Psoas muscle (tissue), 8 donors: ENCODE data around the gene PRAC1. TPM values are rescaled to one million over a fixed set of nuclear protein-coding genes. Genes with fewer than 3 reads are reported as not detected.

Source experiments
- ATAC-seq, 4 donors: fragments of 200-7000 bp; cut with Tn5 transposase; one replicate each; pipeline ENCODE4 v1.9.1; 2020; ENCODE audit warnings: moderate library complexity in 3 of 4, mild to moderate bottlenecking in 2 of 4
- DNase-seq, 2 donors: peaks; one replicate each; pipeline ENCODE4 v3.0.0-alpha.2; 2020
- H3K27ac ChIP-seq: fragments of 200-600 bp; one replicate; pipeline ENCODE4 v1.8.0; 2022
- H3K27me3 ChIP-seq, 3 donors: fragments of 200-600 bp in 1 of 3; one replicate each; pipeline versions ENCODE4 v1.6.1 to v1.8.0; 2013 to 2022; ENCODE audit warnings: low read length in 2 of 3, mild to moderate bottlenecking in 2 of 3, moderate library complexity in 1 of 3; ENCODE audit not compliant: insufficient read depth in 3 of 3
- H3K36me3 ChIP-seq, 2 donors: fragments of 200-600 bp in 1 of 2; one replicate each; pipeline versions ENCODE4 v1.6.1 to v1.8.0; 2013 to 2022; ENCODE audit warnings: low read depth in 1 of 2, mild to moderate bottlenecking in 1 of 2, moderate library complexity in 1 of 2; ENCODE audit not compliant: insufficient read depth in 1 of 2
- H3K4me1 ChIP-seq: fragments of 200-600 bp; one replicate; pipeline ENCODE4 v1.8.0; 2022
- H3K4me3 ChIP-seq: fragments of 200-600 bp; one replicate; pipeline ENCODE4 v1.8.0; 2022; ENCODE audit warnings: mild to moderate bottlenecking
- H3K9me3 ChIP-seq: fragments of 200-600 bp; one replicate; pipeline ENCODE4 v1.8.0; 2022
- CTCF ChIP-seq: fragments of 200-600 bp; IDR thresholded peaks from one replicate; pipeline ENCODE4 v1.8.0; 2022; ENCODE audit warnings: antibody characterized with exemption
- WGBS, 3 donors: extraction: QIAGEN DNeasy Blood & Tissue Kit; methylation state at CpG; one replicate each; pipeline versions ENCODE4 v1.1.6 to v1.1.7; 2013; 5-methylcytosine and 5-hydroxymethylcytosine counted together
- intact Hi-C, 2 donors: fragments of 100-400 bp; cut with DNase I; formaldehyde crosslinking; loops; one replicate each; pipeline versions ENCODE4 v1.11.0 to v1.14.2; 2022
- polyA plus RNA-seq, 3 donors: library from polyadenylated mRNA; stranded (reverse); fragments of 200-250 nt; gene quantifications; one replicate each; pipeline ENCODE4 v1.2.3, GENCODE V29; 2013
- total RNA-seq, 4 donors: library from RNA; stranded (reverse); fragmentation: NEBNext Ultra II Directional in 2 of 4; extraction: Animal tissue kit (Norgen Biotek cat#: 25700) in 2 of 4; gene quantifications; one replicate each; pipeline versions ENCODE4 v1.2.1 to v1.2.4, GENCODE V29; 2021 to 2023
- donor health status: healthy with polysubstance abuse.
- donor health status: DM: no; HTN: no; CAD: no; lungs with moderate emphysema.
- donor health status: Bipolar disorder and iron deficiency.
- donor health status: healthy.
- donor health status: DM: yes; HTN: yes; CAD: no.
- donor health status: DM: no; HTN: no; CAD: no.
- donor health status: DM: no; HTN: no; CAD: no.
- donor health status: DM: yes; HTN: yes; CAD: no.

The PRAC1 gene
- total and polyA plus RNA-seq, 7 donors, result not detected

GRCh38 chr17:48704361-48705248, 17.7 kb downstream of the PRAC1 start:
- DNase-seq (no peak), ATAC-seq (no peak)
- intact Hi-C loops, result no loop called here
- 50 to 60% (median 56%) methylated on average over 11 of the region's 11 CpGs for WGBS, 3 donors
- TF ChIP-seq CTCF, result no peak
- Histone ChIP-seq H3K4me1 (no peaks in the 10 kb centered on the region), H3K27me3 (peaks cover 0 to 94% (median 14%) of the 10 kb centered on the region in 3 donors), H3K27ac (no peak overlapping the region), H3K36me3 (no peaks in the 10 kb centered on the region), H3K9me3 (no peaks in the 10 kb centered on the region), H3K4me3 (no peak overlapping the region)

- 92 to 93% (median 92%) methylated on average over 10 of the region's 10 CpGs for WGBS, 3 donors
- Histone ChIP-seq H3K9me3 (no peaks in the 10 kb centered on the region), H3K36me3 (no peaks in the 10 kb centered on the region), H3K27me3 (peaks cover 0 to 91% (median 8%) of the 10 kb centered on the region in 3 donors), H3K4me1 (no peaks in the 10 kb centered on the region), H3K27ac (no peak overlapping the region), H3K4me3 (no peak overlapping the region)
- no peak for DNase-seq
- intact Hi-C loops, result no loop called here
- no peak for ATAC-seq
- no peak for TF ChIP-seq CTCF
Observed at GRCh38 chr17:48701864-48702532, 20.3 kb downstream of the PRAC1 start.

DNA sequence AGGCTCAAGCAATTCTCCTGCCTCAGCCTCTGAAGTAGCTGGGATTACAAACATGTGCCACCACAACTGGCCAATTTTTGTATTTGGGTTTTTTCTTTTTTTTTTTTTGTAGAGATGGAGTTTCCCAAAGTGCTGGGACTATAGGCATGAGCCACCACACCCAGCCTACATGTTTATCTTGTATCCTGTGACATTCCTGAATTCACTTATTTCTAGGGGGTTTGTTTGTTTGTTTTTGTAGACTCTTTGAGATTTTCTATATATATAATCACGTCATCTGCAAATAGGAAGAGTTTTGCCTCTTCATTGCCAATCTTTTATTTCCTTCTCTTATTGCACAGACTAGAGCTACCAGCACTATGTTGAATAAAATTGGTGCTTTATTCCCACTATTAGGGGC, 29.1 kb downstream of the PRAC1 start:
- H3K27ac ChIP-seq, result no peak overlapping the region
- no peaks in the 10 kb centered on the region for H3K36me3 ChIP-seq
- no peak for DNase-seq
- 34 to 66% (median 40%) methylated on average over 1 of the region's 1 CpG for whole genome bisulfite sequencing, 3 donors
- intact Hi-C loops, result no loop called here
- no peak overlapping the region for H3K4me3 ChIP-seq
- no peak for ATAC-seq
- peaks cover 0 to 63% (median 3%) of the 10 kb centered on the region in 3 donors for H3K27me3 ChIP-seq
- H3K4me1 ChIP-seq, result no peaks in the 10 kb centered on the region
- TF ChIP-seq CTCF, result no peak
- H3K9me3 ChIP-seq, result no peaks in the 10 kb centered on the region

GRCh38 chr17:48692049-48692448, 30.3 kb downstream of the PRAC1 start:
- DNase-seq, result no peak
- Histone ChIP-seq H3K36me3 (no peaks in the 10 kb centered on the region), H3K27ac (no peak overlapping the region), H3K9me3 (no peaks in the 10 kb centered on the region), H3K27me3 (peaks cover 3 to 57% (median 3%) of the 10 kb centered on the region in 3 donors), H3K4me3 (no peak overlapping the region), H3K4me1 (no peaks in the 10 kb centered on the region)
- intact Hi-C loops, result no loop called here
- no peak for ATAC-seq
- no peak for TF ChIP-seq CTCF
- WGBS, 3 donors, result 88 to 92% (median 89%) methylated on average over 1 of the region's 1 CpG
